ENCODE data around the gene FOXJ1. TPM values are rescaled to one million over a fixed set of nuclear protein-coding genes. Genes with fewer than 3 reads are reported as not detected.

The FOXJ1 gene
- total RNA-seq, 2 donors from 2014 or later: 17.8 to 23.6 TPM

GRCh38 chr17:76135810-76136188, 5.2 kb downstream of the FOXJ1 start:
- 34 to 53% methylated on average over 4 to 8 of the region's 8 CpGs for WGBS, 2 experiments (ENCODE audit: insufficient coverage in 1 of 2, insufficient read length in 1 of 2)
- no peak overlapping the region for H3K27ac Mint-ChIP-seq
- H3K4me1 Mint-ChIP-seq: peaks cover 51% of the 10 kb centered on the region
- H3K4me1 ChIP-seq (ENCODE audit: control insufficient read depth, insufficient read depth, low read length): peaks cover 40% of the 10 kb centered on the region
- peaks cover 66% of the 10 kb centered on the region for H3K27me3 ChIP-seq (ENCODE audit: control insufficient read depth, insufficient read depth, low read length, poor library complexity, severe bottlenecking)
- H3K36me3 Mint-ChIP-seq (ENCODE audit: low read depth): peaks cover 8% of the 10 kb centered on the region
- peak overlapping the region; percentile 34 for H3K4me3 Mint-ChIP-seq
- no peaks in the 10 kb centered on the region for H3K9me3 Mint-ChIP-seq
- TF ChIP-seq, protein P1, sequence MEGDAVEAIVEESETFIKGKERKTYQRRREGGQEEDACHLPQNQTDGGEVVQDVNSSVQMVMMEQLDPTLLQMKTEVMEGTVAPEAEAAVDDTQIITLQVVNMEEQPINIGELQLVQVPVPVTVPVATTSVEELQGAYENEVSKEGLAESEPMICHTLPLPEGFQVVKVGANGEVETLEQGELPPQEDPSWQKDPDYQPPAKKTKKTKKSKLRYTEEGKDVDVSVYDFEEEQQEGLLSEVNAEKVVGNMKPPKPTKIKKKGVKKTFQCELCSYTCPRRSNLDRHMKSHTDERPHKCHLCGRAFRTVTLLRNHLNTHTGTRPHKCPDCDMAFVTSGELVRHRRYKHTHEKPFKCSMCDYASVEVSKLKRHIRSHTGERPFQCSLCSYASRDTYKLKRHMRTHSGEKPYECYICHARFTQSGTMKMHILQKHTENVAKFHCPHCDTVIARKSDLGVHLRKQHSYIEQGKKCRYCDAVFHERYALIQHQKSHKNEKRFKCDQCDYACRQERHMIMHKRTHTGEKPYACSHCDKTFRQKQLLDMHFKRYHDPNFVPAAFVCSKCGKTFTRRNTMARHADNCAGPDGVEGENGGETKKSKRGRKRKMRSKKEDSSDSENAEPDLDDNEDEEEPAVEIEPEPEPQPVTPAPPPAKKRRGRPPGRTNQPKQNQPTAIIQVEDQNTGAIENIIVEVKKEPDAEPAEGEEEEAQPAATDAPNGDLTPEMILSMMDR (conservative IDR thresholded peaks at IDR 0.05): no peak
- DNase-seq: peak; percentile 70
- H3K36me3 ChIP-seq (ENCODE audit: control insufficient read depth, insufficient read depth, low read length): no peaks in the 10 kb centered on the region
- no peaks in the 10 kb centered on the region for H3K9me3 ChIP-seq (ENCODE audit: control insufficient read depth, low read length)
- no peak overlapping the region for H3K9ac ChIP-seq (ENCODE audit: extremely low read depth, low read length, poor library complexity, severe bottlenecking)
- peak overlapping the region; percentile 24 for H3K27ac ChIP-seq (ENCODE audit: low read depth, low read length)
- H3K27me3 Mint-ChIP-seq (ENCODE audit: insufficient read depth): peaks cover 83% of the 10 kb centered on the region
- no peak overlapping the region for H3K4me3 ChIP-seq (ENCODE audit: low read length)

GRCh38 chr17:76134911-76135809, 5.9 kb downstream of the FOXJ1 start:
- Histone ChIP-seq H3K36me3 (ENCODE audit: control insufficient read depth, insufficient read depth, low read length) (no peaks in the 10 kb centered on the region), H3K27me3 (ENCODE audit: control insufficient read depth, insufficient read depth, low read length, poor library complexity, severe bottlenecking) (peaks cover 60% of the 10 kb centered on the region), H3K4me3 (ENCODE audit: low read length) (no peak overlapping the region), H3K27ac (ENCODE audit: low read depth, low read length) (peak overlapping the region; percentile 24), H3K9ac (ENCODE audit: extremely low read depth, low read length, poor library complexity, severe bottlenecking) (no peak overlapping the region), H3K9me3 (ENCODE audit: control insufficient read depth, low read length) (no peaks in the 10 kb centered on the region), H3K4me1 (ENCODE audit: control insufficient read depth, insufficient read depth, low read length) (peaks cover 40% of the 10 kb centered on the region)
- H3K27me3 Mint-ChIP-seq (ENCODE audit: insufficient read depth): peaks cover 84% of the 10 kb centered on the region
- H3K4me1 Mint-ChIP-seq: peaks cover 55% of the 10 kb centered on the region
- peak overlapping the region; percentile 34 for H3K4me3 Mint-ChIP-seq
- H3K36me3 Mint-ChIP-seq (ENCODE audit: low read depth): peaks cover 8% of the 10 kb centered on the region
- 28 to 41% methylated on average over 15 to 22 of the region's 22 CpGs for WGBS, 2 experiments (ENCODE audit: insufficient coverage in 1 of 2, insufficient read length in 1 of 2)
- DNase-seq: peak; percentile 87
- no peak overlapping the region for H3K27ac Mint-ChIP-seq
- TF ChIP-seq, protein P1 (conservative IDR thresholded peaks at IDR 0.05): peak; percentile 23
- no peaks in the 10 kb centered on the region for H3K9me3 Mint-ChIP-seq

DNA sequence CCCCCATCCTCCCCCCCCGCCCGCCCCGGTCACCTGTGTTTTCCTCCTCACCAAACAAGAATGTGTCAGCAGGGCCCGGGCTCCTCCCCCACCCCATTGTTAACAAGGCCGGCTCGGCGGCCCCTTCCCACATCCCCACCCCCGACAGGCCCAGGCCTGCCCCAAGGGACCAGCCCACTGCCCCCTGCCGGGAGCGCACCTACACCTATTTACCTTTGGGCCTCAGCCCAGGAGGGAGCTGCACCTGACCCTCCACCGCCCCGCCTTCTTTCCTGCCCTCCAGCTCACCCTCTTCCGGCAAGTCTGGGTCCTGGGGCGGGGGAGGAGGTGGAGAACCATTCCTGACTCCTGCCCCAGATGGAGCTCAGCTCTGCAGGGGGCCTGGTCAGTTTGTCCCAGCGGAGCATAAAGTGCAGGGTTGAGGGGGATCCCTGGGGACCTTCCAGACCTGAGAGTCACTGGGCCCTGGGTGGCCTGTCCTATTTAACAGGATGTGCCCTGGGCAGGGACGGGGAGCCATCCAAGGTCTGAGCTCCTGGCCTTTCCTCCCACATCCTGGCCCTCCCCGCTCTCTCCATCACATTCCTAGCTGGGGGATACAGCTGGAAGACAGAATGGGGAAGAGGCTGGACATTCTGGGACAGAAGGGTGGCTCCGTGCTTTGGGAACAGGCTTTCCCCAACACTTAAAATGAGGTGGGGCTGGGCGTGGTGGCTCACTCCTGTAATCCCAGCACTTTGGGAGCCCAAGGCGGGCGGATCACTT, 8.3 kb downstream of the FOXJ1 start:
- no peak overlapping the region for H3K27ac ChIP-seq (ENCODE audit: low read depth, low read length)
- H3K36me3 ChIP-seq (ENCODE audit: control insufficient read depth, insufficient read depth, low read length): no peaks in the 10 kb centered on the region
- DNase-seq: peak; percentile 98
- no peak overlapping the region for H3K4me3 ChIP-seq (ENCODE audit: low read length)
- H3K9me3 ChIP-seq (ENCODE audit: control insufficient read depth, low read length): no peaks in the 10 kb centered on the region
- TF ChIP-seq, protein P1 (conservative IDR thresholded peaks at IDR 0.05): no peak
- H3K9me3 Mint-ChIP-seq: no peaks in the 10 kb centered on the region
- peaks cover 5% of the 10 kb centered on the region for H3K36me3 Mint-ChIP-seq (ENCODE audit: low read depth)
- peak overlapping the region; percentile 52 for H3K27ac Mint-ChIP-seq
- no peak overlapping the region for H3K9ac ChIP-seq (ENCODE audit: extremely low read depth, low read length, poor library complexity, severe bottlenecking)
- peaks cover 43% of the 10 kb centered on the region for H3K4me1 Mint-ChIP-seq
- H3K27me3 Mint-ChIP-seq (ENCODE audit: insufficient read depth): peaks cover 71% of the 10 kb centered on the region
- WGBS, 2 experiments (ENCODE audit: insufficient coverage in 1 of 2, insufficient read length in 1 of 2): 23 to 26% methylated on average over 4 to 20 of the region's 21 CpGs
- peaks cover 38% of the 10 kb centered on the region for H3K27me3 ChIP-seq (ENCODE audit: control insufficient read depth, insufficient read depth, low read length, poor library complexity, severe bottlenecking)
- peaks cover 28% of the 10 kb centered on the region for H3K4me1 ChIP-seq (ENCODE audit: control insufficient read depth, insufficient read depth, low read length)
- H3K4me3 Mint-ChIP-seq: peak overlapping the region; percentile 40
